EH (cell line): ENCODE results near the gene DAB2IP.

Experiments
- DNase-seq: peaks from one replicate; pipeline ENCODE4 v3.0.0-alpha.2; 2015; ENCODE audit warnings: low read depth

The DAB2IP gene

GRCh38 chr9:121626012-121626411, 25.4 kb upstream of the DAB2IP start:
- no peak for DNase-seq

GRCh38 chr9:121627427-121627826, 24.0 kb upstream of the DAB2IP start:
- DNase-seq: no peak

GRCh38 chr9:121628401-121628800, 23.0 kb upstream of the DAB2IP start:
- DNase-seq: no peak

- no peak for DNase-seq
Measured at GRCh38 chr9:121631115-121631514, 20.3 kb upstream of the DAB2IP start.

- no peak for DNase-seq
Measured at GRCh38 chr9:121631978-121632418, 19.4 kb upstream of the DAB2IP start.

- no peak for DNase-seq
Measured at GRCh38 chr9:121633119-121633714, 18.2 kb upstream of the DAB2IP start.

- DNase-seq: no peak
Measured at GRCh38 chr9:121633736-121634135, 17.7 kb upstream of the DAB2IP start.

GRCh38 chr9:121634329-121635261, 16.8 kb upstream of the DAB2IP start:
- peak; percentile 41 for DNase-seq

- DNase-seq: no peak
Measured at GRCh38 chr9:121635300-121635876, 16.0 kb upstream of the DAB2IP start.

GRCh38 chr9:121636341-121636865, 15.0 kb upstream of the DAB2IP start:
- peak; percentile 66 for DNase-seq

GRCh38 chr9:121636978-121637712, 14.3 kb upstream of the DAB2IP start:
- no peak for DNase-seq

GRCh38 chr9:121637713-121638220, 13.7 kb upstream of the DAB2IP start:
- DNase-seq: peak; percentile 56

GRCh38 chr9:121638399-121638798, 13.0 kb upstream of the DAB2IP start:
- no peak for DNase-seq

GRCh38 chr9:121638901-121639592, 12.4 kb upstream of the DAB2IP start:
- DNase-seq: no peak

GRCh38 chr9:121639619-121640018, 11.8 kb upstream of the DAB2IP start:
- no peak for DNase-seq

- DNase-seq: peak; percentile 46
Measured at GRCh38 chr9:121640076-121640475, 11.4 kb upstream of the DAB2IP start.

GRCh38 chr9:121640491-121641223, 10.8 kb upstream of the DAB2IP start:
- no peak for DNase-seq

GRCh38 chr9:121641224-121641611, 10.2 kb upstream of the DAB2IP start:
- DNase-seq: no peak

GRCh38 chr9:121642758-121643157, 8.7 kb upstream of the DAB2IP start:
- DNase-seq: no peak

GRCh38 chr9:121643473-121643872, 8.0 kb upstream of the DAB2IP start:
- DNase-seq: no peak
